Activated CD8-positive, alpha-beta T cell treated with anti-CD3 and anti-CD28 coated beads for 36 hours (primary cell): ENCODE results near the gene C1orf159. TPM values are rescaled to one million over a fixed set of nuclear protein-coding genes. Genes with fewer than 3 reads are reported as not detected.
A peak's percentile ranks its signal among the peaks of the same experiment; 100 is the strongest.

ENCODE experiments used
- ATAC-seq: fragments of 200-7000 bp; cut with Tn5 transposase; one replicate; pipeline ENCODE4 v1.10.0; 2021; ENCODE audit warnings: mild to moderate bottlenecking, moderate library complexity
- CTCF ChIA-PET: fragments of 350-600 bp; sonication (Branson Sonifier 250); formaldehyde crosslinking; loops from one replicate; lab custom pipeline; 2021; ENCODE audit warnings: antibody characterized with exemption; lab: Charles Lee
- POLR2A ChIA-PET: fragments of 350-600 bp; sonication (Branson Sonifier 250); formaldehyde crosslinking; loops from one replicate; lab custom pipeline; 2021; ENCODE audit warnings: antibody characterized with exemption; lab: Charles Lee
- DNase-seq: peaks from one replicate; pipeline ENCODE4 v3.0.0-alpha.2; 2020
- H3K27ac Mint-ChIP-seq: one replicate; pipeline ENCODE4 v1.8.0; 2021; ENCODE audit warnings: mild to moderate bottlenecking, mixed read lengths
- H3K27me3 Mint-ChIP-seq: one replicate; pipeline ENCODE4 v1.8.0; 2021; ENCODE audit warnings: mixed read lengths
- H3K36me3 Mint-ChIP-seq: one replicate; pipeline ENCODE4 v1.8.0; 2021; ENCODE audit warnings: low read depth, mixed read lengths
- H3K4me1 Mint-ChIP-seq: one replicate; pipeline ENCODE4 v1.8.0; 2021; ENCODE audit warnings: low read depth, mixed read lengths
- H3K4me3 Mint-ChIP-seq: one replicate; pipeline ENCODE4 v1.8.0; 2021; ENCODE audit warnings: mild to moderate bottlenecking, moderate library complexity, mixed read lengths
- H3K9me3 Mint-ChIP-seq: one replicate; pipeline ENCODE4 v1.8.0; 2021; ENCODE audit warnings: mixed read lengths
- CTCF ChIP-seq: fragments of 200-600 bp; IDR thresholded peaks from one replicate; pipeline ENCODE4 v1.8.0; 2022; ENCODE audit warnings: antibody characterized with exemption, mild to moderate bottlenecking
- intact Hi-C: fragments of 100-400 bp; cut with micrococcal nuclease; formaldehyde crosslinking; loops from one replicate; pipeline ENCODE4 v1.10.0; 2022
- total RNA-seq, 2 experiments: library from RNA; stranded (reverse); gene quantifications; one replicate each; pipeline ENCODE4 v1.2.3, GENCODE V29; 2021

Gene C1orf159
- total RNA-seq, 2 experiments from 2014 or later: 17.5 to 20.3 TPM

GRCh38 chr1:1034439-1034781 lies 81.5 kb downstream of the C1orf159 start:
- Mint-ChIP-seq H3K4me1 (peaks cover 23% of the 10 kb centered on the region), H3K27me3 (peaks cover 31% of the 10 kb centered on the region), H3K36me3 (no peaks in the 10 kb centered on the region), H3K27ac (peak overlapping the region; percentile 57), H3K4me3 (peak overlapping the region; percentile 66), H3K9me3 (no peaks in the 10 kb centered on the region)
- DNase-seq (no peak), ATAC-seq (no peak)
- no peak for TF ChIP-seq CTCF
- intact Hi-C loops: no loop called here
- ChIA-PET CTCF (interaction anchor here (1.4 to 3.6 kb wide), 4 partner anchors 16 to 216 kb away, joined by 3 to 38 read pairs (median 10); no protein-coding TSS in a partner anchor), POLR2A (interaction anchor here (0.9 to 2.3 kb wide), 3 partner anchors 10 to 30 kb away, joined by 3 to 7 read pairs (median 4); no protein-coding TSS in a partner anchor)

GRCh38 chr1:1033731-1034438 lies 82.0 kb downstream of the C1orf159 start:
- POLR2A ChIA-PET: interaction anchor here (0.9 to 2.3 kb wide), 6 partner anchors 11 to 171 kb away, joined by 3 to 8 read pairs (median 4); partner anchors contain the start of gene ISG15
- H3K4me3 Mint-ChIP-seq: peak overlapping the region; percentile 66
- no peaks in the 10 kb centered on the region for H3K9me3 Mint-ChIP-seq
- peaks cover 27% of the 10 kb centered on the region for H3K27me3 Mint-ChIP-seq
- CTCF ChIA-PET: interaction anchor here (0.6 to 3.6 kb wide), 18 partner anchors 10 to 340 kb away, joined by 3 to 38 read pairs (median 4); partner anchors contain the start of gene ISG15
- H3K27ac Mint-ChIP-seq: no peak overlapping the region
- peaks cover 17% of the 10 kb centered on the region for H3K4me1 Mint-ChIP-seq
- ATAC-seq: peak; percentile 9
- intact Hi-C loops: no loop called here
- no peaks in the 10 kb centered on the region for H3K36me3 Mint-ChIP-seq
- peak; percentile 37 for DNase-seq
- no peak for TF ChIP-seq CTCF

GRCh38 chr1:1033009-1033587 lies 82.8 kb downstream of the C1orf159 start:
- Mint-ChIP-seq H3K27me3 (peaks cover 23% of the 10 kb centered on the region), H3K27ac (no peak overlapping the region)

GRCh38 chr1:1032424-1032823 lies 83.5 kb downstream of the C1orf159 start:
- no peak for DNase-seq
- Mint-ChIP-seq H3K27ac (peak overlapping the region; percentile 66), H3K4me1 (peaks cover 12% of the 10 kb centered on the region), H3K9me3 (no peaks in the 10 kb centered on the region), H3K27me3 (peaks cover 20% of the 10 kb centered on the region), H3K36me3 (no peaks in the 10 kb centered on the region), H3K4me3 (peak overlapping the region; percentile 27)
- no peak for ATAC-seq
- CTCF ChIA-PET: interaction anchor here (1.0 to 3.6 kb wide), 13 partner anchors 9 to 341 kb away, joined by 3 to 38 read pairs (median 5); partner anchors contain the start of gene ISG15
- POLR2A ChIA-PET: interaction anchor here (0.8 to 2.3 kb wide), 7 partner anchors 10 to 32 kb away, joined by 3 to 8 read pairs (median 5); partner anchors contain the start of gene ISG15
- TF ChIP-seq CTCF: no peak
- intact Hi-C loops: no loop called here

More at GRCh38 chr1:1033009-1033587, 82.8 kb downstream of the C1orf159 start:
- H3K4me1 Mint-ChIP-seq: peaks cover 12% of the 10 kb centered on the region
- peak; percentile 90 for TF ChIP-seq CTCF
- H3K36me3 Mint-ChIP-seq: no peaks in the 10 kb centered on the region
- H3K9me3 Mint-ChIP-seq: no peaks in the 10 kb centered on the region
- H3K4me3 Mint-ChIP-seq: peak overlapping the region; percentile 42
- ChIA-PET POLR2A (interaction anchor here (0.7 to 2.3 kb wide), 8 partner anchors 12 to 176 kb away, joined by 3 to 8 read pairs (median 4); partner anchors contain the start of gene ISG15), CTCF (interaction anchor here (0.6 to 3.6 kb wide), 19 partner anchors 10 to 340 kb away, joined by 3 to 38 read pairs (median 3); partner anchors contain the start of gene ISG15)
- DNase-seq (peak; percentile 97), ATAC-seq (peak; percentile 96)
- intact Hi-C loops: no loop called here

Other genes starting within 250 kb of the C1orf159 start
- not detected for gene SAMD11, start 192.2 kb downstream of the C1orf159 start, total RNA-seq
- 100 to 1,000 TPM; 138 to 139 TPM for gene NOC2L, start 156.8 kb downstream of the C1orf159 start, total RNA-seq
- 10 to 100 TPM; 27.8 to 31.2 TPM for gene KLHL17, start 155.5 kb downstream of the C1orf159 start, total RNA-seq
- 1 to 10 TPM; 1.0 to 1.3 TPM for gene PLEKHN1, start 149.6 kb downstream of the C1orf159 start, total RNA-seq
- not detected for gene PERM1, start 134.0 kb downstream of the C1orf159 start, total RNA-seq
- gene HES4, start 116.0 kb downstream of the C1orf159 start, total RNA-seq: 1 to 10 TPM; 5.7 to 9.0 TPM
- gene ISG15, start 102.6 kb downstream of the C1orf159 start, total RNA-seq: 100 to 1,000 TPM in 1 of 2 experiments, 10 to 100 TPM in 1; 94.5 to 102 TPM
- 10 to 100 TPM; 64.9 to 68.0 TPM for gene AGRN, start 96.0 kb downstream of the C1orf159 start, total RNA-seq
- gene RNF223, start 41.8 kb downstream of the C1orf159 start, total RNA-seq: not detected
- not detected for gene TTLL10, start 57.8 kb upstream of the C1orf159 start, total RNA-seq
- gene TNFRSF18, start 90.5 kb upstream of the C1orf159 start, total RNA-seq: 100 to 1,000 TPM; 126 to 135 TPM
- gene TNFRSF4, start 98.1 kb upstream of the C1orf159 start, total RNA-seq: 100 to 1,000 TPM; 137 to 142 TPM
- gene SDF4, start 115.9 kb upstream of the C1orf159 start, total RNA-seq: 10 to 100 TPM; 81.5 to 87.5 TPM
- 10 to 100 TPM; 13.1 to 14.3 TPM for gene B3GALT6, start 116.1 kb upstream of the C1orf159 start, total RNA-seq
- 1 to 10 TPM; 2.6 to 4.9 TPM for gene C1QTNF12, start 130.6 kb upstream of the C1orf159 start, total RNA-seq
- gene UBE2J2, start 157.8 kb upstream of the C1orf159 start, total RNA-seq: 10 to 100 TPM; 52.3 to 59.2 TPM
- gene SCNN1D, start 164.3 kb upstream of the C1orf159 start, total RNA-seq: 1 to 10 TPM; 4.9 to 5.6 TPM
- gene ACAP3, start 191.8 kb upstream of the C1orf159 start, total RNA-seq: 10 to 100 TPM; 41.1 to 42.5 TPM
- 10 to 100 TPM; 23.9 to 25.4 TPM for gene PUSL1, start 192.5 kb upstream of the C1orf159 start, total RNA-seq
- gene INTS11, start 208.6 kb upstream of the C1orf159 start, total RNA-seq: 100 to 1,000 TPM; 110 to 122 TPM
- 10 to 100 TPM in 1 of 2 experiments, 1 to 10 TPM in 1; 8.4 to 11.0 TPM for gene CPTP, start 208.7 kb upstream of the C1orf159 start, total RNA-seq
- gene TAS1R3, start 215.2 kb upstream of the C1orf159 start, total RNA-seq: under 1 TPM; 0.13 to 0.14 TPM
- 10 to 100 TPM; 37.2 to 39.2 TPM for gene DVL1, start 233.3 kb upstream of the C1orf159 start, total RNA-seq
- under 1 TPM; 0.92 to 0.98 TPM for gene MXRA8, start 242.5 kb upstream of the C1orf159 start, total RNA-seq